HK-2 (cell line): ENCODE data around the gene C22orf15.

Source experiments
- DNase-seq: peaks from one replicate; pipeline ENCODE4 v3.0.0-alpha.2; 2018; ENCODE audit not compliant: unreplicated experiment

C22orf15 gene

GRCh38 chr22:23772649-23773473 is 10.1 kb downstream of the C22orf15 start, which contains the start of gene MMP11:
MMP11 (plus strand) TSS chr22:23772849; CDS start chr22:23772871, 22 bp downstream.
- peak; percentile 49 for DNase-seq

GRCh38 chr22:23773483-23774113 is 10.8 kb downstream of the C22orf15 start:
- no peak for DNase-seq

- DNase-seq: no peak
Observed at GRCh38 chr22:23774114-23774921, 11.5 kb downstream of the C22orf15 start.

GRCh38 chr22:23774922-23775436 is 12.2 kb downstream of the C22orf15 start:
- DNase-seq: no peak

GRCh38 chr22:23775779-23776375 is 13.1 kb downstream of the C22orf15 start:
- no peak for DNase-seq

- no peak for DNase-seq
Observed at GRCh38 chr22:23777776-23778576, 15.2 kb downstream of the C22orf15 start.

GRCh38 chr22:23778577-23778900 is 15.7 kb downstream of the C22orf15 start:
- DNase-seq: no peak

- DNase-seq: no peak
Observed at GRCh38 chr22:23779083-23779482, 16.3 kb downstream of the C22orf15 start.

- no peak for DNase-seq
Observed at GRCh38 chr22:23779731-23780130, 16.9 kb downstream of the C22orf15 start.

GRCh38 chr22:23780146-23780748 is 17.5 kb downstream of the C22orf15 start:
- no peak for DNase-seq

GRCh38 chr22:23781065-23781464 is 18.3 kb downstream of the C22orf15 start:
- DNase-seq: no peak

- DNase-seq: peak; percentile 54
Observed at GRCh38 chr22:23781511-23782183, 18.9 kb downstream of the C22orf15 start.

- no peak for DNase-seq
Observed at GRCh38 chr22:23782252-23782651, 19.5 kb downstream of the C22orf15 start.

GRCh38 chr22:23782703-23783102 is 19.9 kb downstream of the C22orf15 start:
- no peak for DNase-seq

GRCh38 chr22:23783265-23784150 is 20.7 kb downstream of the C22orf15 start:
- no peak for DNase-seq

GRCh38 chr22:23784215-23784732 is 21.5 kb downstream of the C22orf15 start:
- DNase-seq: peak; percentile 53

- no peak for DNase-seq
Observed at GRCh38 chr22:23786261-23786710, 23.5 kb downstream of the C22orf15 start.

GRCh38 chr22:23786752-23787599 is 24.2 kb downstream of the C22orf15 start, which contains the start of gene SMARCB1:
SMARCB1 (plus strand) TSS chr22:23786966; CDS start chr22:23787170, 204 bp downstream.
- peak; percentile 86 for DNase-seq
